HCT116 (cell line): Measurements from ENCODE around the gene RGS6. TPM values are rescaled to one million over a fixed set of nuclear protein-coding genes. Genes with fewer than 3 reads are reported as not detected.

Experiments used
- ATAC-seq: fragments of 200-7000 bp; cut with Tn5 transposase; 2 replicates; pipeline ENCODE4 v1.9.1; 2020; ENCODE audit warnings: mild to moderate bottlenecking, moderate library complexity
- BruUV-seq: library from RNA; stranded (reverse); fragments of 400-500 nt; replicated peaks from 2 replicates; lab custom pipeline; 2021; lab: Mats Ljungman, UMichigan
- CTCF ChIA-PET: fragments of 300-600 bp; sonication (Branson Sonifier 250); formaldehyde crosslinking; loops from one replicate; lab custom pipeline; 2021; ENCODE audit warnings: antibody characterized with exemption; lab: Charles Lee
- POLR2A ChIA-PET: fragments of 300-600, 350-600 bp; sonication (Branson Sonifier 250); formaldehyde crosslinking; loops from one replicate; lab custom pipeline; 2021; ENCODE audit warnings: antibody characterized with exemption; lab: Charles Lee
- RAD21 ChIA-PET, 2 experiments: fragments of 300-600 bp; sonication (Branson Sonifier 250); formaldehyde crosslinking; loops; one replicate each; lab custom pipeline; 2023; ENCODE audit warnings: low total read pairs in 2 of 2; ENCODE audit not compliant: uncharacterized antibody in 2 of 2, unreplicated experiment in 2 of 2, low non-redundant PET in 1 of 2; lab: Charles Lee
- DNase-seq: peaks from one replicate; pipeline ENCODE4 v3.0.0-alpha.2; 2010; ENCODE audit warnings: low read depth, low spot score
- H2AFZ ChIP-seq: fragments of 200-600 bp; shearing (Covaris generic), sonication (generic); 2 replicates; pipeline ENCODE4 v1.6.1; 2017; ENCODE audit warnings: low read depth, mixed run types, mixed read lengths, antibody characterized with exemption, low read length; ENCODE audit not compliant: poor library complexity, severe bottlenecking
- H3K27ac ChIP-seq: 2 replicates; pipeline ENCODE4 v1.5.1; 2012; ENCODE audit warnings: low read depth, low read length
- H3K27me3 ChIP-seq: fragments of 200-600 bp; sonication (generic); 2 replicates; pipeline ENCODE4 v1.6.1; 2016; ENCODE audit warnings: mixed run types, low read length, mixed read lengths; ENCODE audit not compliant: insufficient read depth
- H3K36me3 ChIP-seq, 2 experiments: fragments of 200-500 bp in 1 of 2; fragments of 200-600 bp in 1 of 2; sonication (Bioruptor generic) in 1 of 2; sonication (generic) in 1 of 2; 2 replicates each; pipeline versions ENCODE4 v1.5.1 to v1.6.1; 2014 to 2016; ENCODE audit warnings: low read length in 2 of 2, inconsistent platforms in 1 of 2, mixed read lengths in 1 of 2, mixed run types in 1 of 2; ENCODE audit not compliant: insufficient read depth in 2 of 2, control insufficient read depth in 1 of 2
- H3K4me1 ChIP-seq, 2 experiments: fragments of 200-600 bp in 1 of 2; sonication (generic) in 1 of 2; 2 replicates each; pipeline versions ENCODE4 v1.5.1 to v1.6.1; 2012 to 2017; ENCODE audit warnings: low read length in 2 of 2, inconsistent platforms in 1 of 2, mild to moderate bottlenecking in 1 of 2, mixed read lengths in 1 of 2, mixed run types in 1 of 2, moderate library complexity in 1 of 2; ENCODE audit not compliant: insufficient read depth in 2 of 2, control insufficient read depth in 1 of 2
- H3K4me2 ChIP-seq: fragments of 200-600 bp; sonication (generic); 2 replicates; pipeline ENCODE4 v1.6.1; 2017; ENCODE audit warnings: mixed run types, low read length, mixed read lengths
- H3K4me3 ChIP-seq, 2 experiments: fragments of 200-600 bp in 1 of 2; sonication (generic) in 1 of 2; replicated peaks in 1 of 2; 2 replicates each; pipeline ENCODE4 v1.5.1; 2011 to 2016; ENCODE audit warnings: low read length in 2 of 2, control low read depth in 1 of 2, low read depth in 1 of 2, mild to moderate bottlenecking in 1 of 2, mixed read lengths in 1 of 2, mixed run types in 1 of 2
- H3K79me2 ChIP-seq: fragments of 200-600 bp; sonication (generic); 2 replicates; pipeline ENCODE4 v1.6.1; 2017; ENCODE audit warnings: mild to moderate bottlenecking, mixed run types, low read length, moderate library complexity, mixed read lengths; ENCODE audit not compliant: insufficient read depth
- H3K9ac ChIP-seq: fragments of 200-600 bp; sonication (generic); 2 replicates; pipeline ENCODE4 v1.6.1; 2016; ENCODE audit warnings: low read length, mixed read lengths
- H3K9me2 ChIP-seq: fragments of 200-600 bp; sonication (generic), shearing (Covaris generic); 2 replicates; pipeline ENCODE4 v1.6.1; 2017; ENCODE audit warnings: mixed run types, mild to moderate bottlenecking, moderate library complexity; ENCODE audit not compliant: insufficient read depth
- H3K9me3 ChIP-seq, 2 experiments: fragments of 200-500 bp in 1 of 2; fragments of 200-600 bp in 1 of 2; sonication (Bioruptor generic) in 1 of 2; sonication (generic) in 1 of 2; 2 replicates each; pipeline ENCODE4 v1.6.1; 2014 to 2017; ENCODE audit warnings: low read length in 2 of 2, mixed read lengths in 2 of 2, inconsistent platforms in 1 of 2, low read depth in 1 of 2, mild to moderate bottlenecking in 1 of 2, mixed run types in 1 of 2, moderate library complexity in 1 of 2; ENCODE audit not compliant: control insufficient read depth in 1 of 2, insufficient read depth in 1 of 2
- H4K20me1 ChIP-seq: fragments of 200-600 bp; sonication (generic), shearing (Covaris generic); 2 replicates; pipeline ENCODE4 v1.6.1; 2017; ENCODE audit warnings: mixed run types, mild to moderate bottlenecking, moderate library complexity; ENCODE audit not compliant: insufficient read depth
- CTCF ChIP-seq, 3 experiments: fragments of 200-600 bp in 1 of 3; sonication (generic) in 1 of 3; IDR thresholded peaks in 2 of 3; conservative IDR thresholded peaks in 1 of 3; 2 replicates each; pipeline ENCODE4 v1.5.1; 2012 to 2017; ENCODE audit warnings: low read depth in 2 of 3, low read length in 2 of 3, antibody characterized with exemption in 1 of 3, borderline replicate concordance in 1 of 3, control low read depth in 1 of 3, mild to moderate bottlenecking in 1 of 3, mixed read lengths in 1 of 3, mixed run types in 1 of 3, moderate library complexity in 1 of 3; ENCODE audit not compliant: insufficient read depth in 1 of 3
- RAD21 ChIP-seq: IDR thresholded peaks from 2 replicates; pipeline ENCODE4 v1.6.1; 2012; ENCODE audit warnings: low read depth, mild to moderate bottlenecking
- intact Hi-C: fragments of 100-400 bp; cut with micrococcal nuclease; formaldehyde crosslinking; loops from 2 replicates; pipeline ENCODE4 v1.10.0; 2022
- total RNA-seq: library from RNA; stranded (reverse); gene quantifications from one replicate; pipeline ENCODE4 v1.2.1, GENCODE V29; 2021; ENCODE audit not compliant: unreplicated experiment
- TF ChIP-seq, protein P1 (sequence below): IDR thresholded peaks from 2 replicates; pipeline ENCODE4 v1.6.1; 2011; ENCODE audit warnings: mild to moderate bottlenecking, low read length, moderate library complexity; ENCODE audit not compliant: insufficient replicate concordance; ENCODE audit errors: extremely low read depth

The RGS6 gene
- total RNA-seq, 1 experiment from 2014 or later, result 4.7 TPM

- no peak overlapping the region for H3K4me3 ChIP-seq
- H3K36me3 ChIP-seq, result no peaks in the 10 kb centered on the region
- ATAC-seq, result peak; percentile 78
- no peak overlapping the region for H3K4me2 ChIP-seq
- H2AFZ ChIP-seq, result no peak overlapping the region
- H3K27me3 ChIP-seq, result no peaks in the 10 kb centered on the region
- peak; percentile 39 for DNase-seq
- intact Hi-C loops, result loop anchor here (1.0 kb wide), 1 partner anchor 388 kb away; no protein-coding TSS in a partner anchor
- H3K9ac ChIP-seq, result no peak overlapping the region
- no peak overlapping the region for H3K27ac ChIP-seq
- no peaks in the 10 kb centered on the region for H3K9me2 ChIP-seq
- H3K79me2 ChIP-seq, result no peaks in the 10 kb centered on the region
- RAD21 ChIA-PET, result interaction anchor here (0.7 to 1.6 kb wide), 4 partner anchors 378 to 431 kb away, joined by 3 to 5 read pairs (median 4); no protein-coding TSS in a partner anchor
- no TSS peak for BruUV-seq
- CTCF ChIA-PET, result interaction anchor here (0.6 to 5.6 kb wide), 9 partner anchors 13 to 431 kb away, joined by 3 to 89 read pairs (median 3); partner anchors contain the start of gene DPF3
- POLR2A ChIA-PET, result no interaction called here
- no peaks in the 10 kb centered on the region for H4K20me1 ChIP-seq
- no peaks in the 10 kb centered on the region for H3K9me3 ChIP-seq
- no peaks in the 10 kb centered on the region for H3K4me1 ChIP-seq
- TF ChIP-seq, protein P1, sequence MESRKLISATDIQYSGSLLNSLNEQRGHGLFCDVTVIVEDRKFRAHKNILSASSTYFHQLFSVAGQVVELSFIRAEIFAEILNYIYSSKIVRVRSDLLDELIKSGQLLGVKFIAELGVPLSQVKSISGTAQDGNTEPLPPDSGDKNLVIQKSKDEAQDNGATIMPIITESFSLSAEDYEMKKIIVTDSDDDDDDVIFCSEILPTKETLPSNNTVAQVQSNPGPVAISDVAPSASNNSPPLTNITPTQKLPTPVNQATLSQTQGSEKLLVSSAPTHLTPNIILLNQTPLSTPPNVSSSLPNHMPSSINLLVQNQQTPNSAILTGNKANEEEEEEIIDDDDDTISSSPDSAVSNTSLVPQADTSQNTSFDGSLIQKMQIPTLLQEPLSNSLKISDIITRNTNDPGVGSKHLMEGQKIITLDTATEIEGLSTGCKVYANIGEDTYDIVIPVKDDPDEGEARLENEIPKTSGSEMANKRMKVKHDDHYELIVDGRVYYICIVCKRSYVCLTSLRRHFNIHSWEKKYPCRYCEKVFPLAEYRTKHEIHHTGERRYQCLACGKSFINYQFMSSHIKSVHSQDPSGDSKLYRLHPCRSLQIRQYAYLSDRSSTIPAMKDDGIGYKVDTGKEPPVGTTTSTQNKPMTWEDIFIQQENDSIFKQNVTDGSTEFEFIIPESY, result no peak
- TF ChIP-seq CTCF (IDR thresholded peaks at IDR 0.05 in 2 of 3, conservative IDR thresholded peaks at IDR 0.05 in 1 of 3; ENCODE audit: borderline replicate concordance in 1 of 3, insufficient read depth in 1 of 3, low read depth in 2 of 3, low read length in 2 of 3) (peak; percentile 80 to 85 (median 80)), RAD21 (peak; percentile 92)
Observed at GRCh38 chr14:72516936-72517700, 584.9 kb downstream of the RGS6 start.
